Transverse colon (tissue), 4 donors: ENCODE measurements around the gene HUS1B.

ENCODE experiments used
- EP300 ChIP-seq: sonication (generic); formaldehyde crosslinking; IDR thresholded peaks from one replicate; pipeline ENCODE4 v1.6.1; 2017; ENCODE audit warnings: antibody characterized with exemption, low read depth
- POLR2A ChIP-seq: fragments of 450-650 bp; IDR thresholded peaks from one replicate; pipeline ENCODE4 v1.6.1; 2016; ENCODE audit warnings: antibody characterized with exemption, mild to moderate bottlenecking, moderate library complexity
- POLR2AphosphoS5 ChIP-seq, 3 donors: sonication (generic); formaldehyde crosslinking; IDR thresholded peaks; one replicate each; pipeline ENCODE4 v1.6.1; 2016; ENCODE audit warnings: antibody characterized with exemption in 3 of 3
- TF ChIP-seq, protein P1 (sequence below), 5 experiments: fragments of 200-600 bp in 3 of 5; fragments of 450-650 bp in 2 of 5; sonication (generic) in 3 of 5; IDR thresholded peaks; 1 replicate in 2 of 5; 2 replicates in 3 of 5; pipeline ENCODE4 v1.5.1; 2016 to 2017; ENCODE audit warnings: antibody characterized with exemption in 5 of 5, inconsistent platforms in 3 of 5, mild to moderate bottlenecking in 2 of 5, moderate library complexity in 1 of 5

DNA sequence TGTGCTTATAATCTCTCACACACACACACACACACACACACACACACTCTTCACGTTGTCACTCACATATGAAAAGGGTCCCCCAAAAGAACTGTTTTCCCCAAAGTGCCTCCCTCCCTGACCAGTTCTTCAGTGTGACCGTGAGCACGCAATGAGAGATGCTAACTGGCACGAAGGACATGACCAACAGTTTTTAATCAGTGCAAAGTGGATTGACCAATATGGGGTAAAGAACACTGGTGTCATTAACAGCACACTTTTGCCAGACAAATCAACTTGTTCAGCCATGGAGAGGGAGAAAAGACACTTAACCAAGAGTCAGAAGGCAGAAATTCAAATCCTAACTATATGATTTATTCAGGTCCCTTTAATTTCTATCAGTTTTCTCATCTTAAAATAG is 21.0 kb upstream of the HUS1B start:
- TF ChIP-seq, protein P1, sequence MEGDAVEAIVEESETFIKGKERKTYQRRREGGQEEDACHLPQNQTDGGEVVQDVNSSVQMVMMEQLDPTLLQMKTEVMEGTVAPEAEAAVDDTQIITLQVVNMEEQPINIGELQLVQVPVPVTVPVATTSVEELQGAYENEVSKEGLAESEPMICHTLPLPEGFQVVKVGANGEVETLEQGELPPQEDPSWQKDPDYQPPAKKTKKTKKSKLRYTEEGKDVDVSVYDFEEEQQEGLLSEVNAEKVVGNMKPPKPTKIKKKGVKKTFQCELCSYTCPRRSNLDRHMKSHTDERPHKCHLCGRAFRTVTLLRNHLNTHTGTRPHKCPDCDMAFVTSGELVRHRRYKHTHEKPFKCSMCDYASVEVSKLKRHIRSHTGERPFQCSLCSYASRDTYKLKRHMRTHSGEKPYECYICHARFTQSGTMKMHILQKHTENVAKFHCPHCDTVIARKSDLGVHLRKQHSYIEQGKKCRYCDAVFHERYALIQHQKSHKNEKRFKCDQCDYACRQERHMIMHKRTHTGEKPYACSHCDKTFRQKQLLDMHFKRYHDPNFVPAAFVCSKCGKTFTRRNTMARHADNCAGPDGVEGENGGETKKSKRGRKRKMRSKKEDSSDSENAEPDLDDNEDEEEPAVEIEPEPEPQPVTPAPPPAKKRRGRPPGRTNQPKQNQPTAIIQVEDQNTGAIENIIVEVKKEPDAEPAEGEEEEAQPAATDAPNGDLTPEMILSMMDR (IDR thresholded peaks at IDR 0.05) = no peak
- TF ChIP-seq POLR2A (no peak), EP300 (no peak), POLR2AphosphoS5 (IDR thresholded peaks at IDR 0.05) (no peak)
